ENCODE results near the gene TEF.
"Not testable (repeated sequence)": the region's sequence is repeated elsewhere in the genome, so short reads cannot be mapped to it uniquely, and the experiment has no call there.

TEF gene

GRCh38 chr22:41431656-41432055 is 49.9 kb downstream of the TEF start:
- DNase-seq, result no peak

DNA sequence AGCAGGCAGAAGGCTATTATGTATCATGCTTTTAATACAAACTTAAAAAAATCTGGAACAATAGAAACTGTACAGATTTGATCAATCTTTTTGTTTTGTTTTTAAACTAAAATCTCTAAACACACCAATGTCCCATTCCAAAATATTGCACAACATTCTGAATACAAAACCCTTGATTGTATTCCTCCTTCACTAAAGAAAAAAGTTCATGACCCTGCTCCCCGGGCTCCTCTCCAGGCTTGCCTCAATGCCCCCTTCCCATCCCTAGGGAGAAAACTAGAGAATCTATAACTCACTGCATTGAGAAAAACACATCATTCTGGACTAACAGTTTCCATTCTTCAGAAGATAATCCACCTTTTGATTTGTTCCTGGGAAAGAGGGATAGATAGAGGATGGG is 51.7 kb downstream of the TEF start:
- not testable (repeated sequence) for DNase-seq

GRCh38 chr22:41434361-41435003 is 52.7 kb downstream of the TEF start:
- DNase-seq, result not testable (repeated sequence)

GRCh38 chr22:41435560-41435959 is 53.8 kb downstream of the TEF start:
- DNase-seq, result no peak

DNA sequence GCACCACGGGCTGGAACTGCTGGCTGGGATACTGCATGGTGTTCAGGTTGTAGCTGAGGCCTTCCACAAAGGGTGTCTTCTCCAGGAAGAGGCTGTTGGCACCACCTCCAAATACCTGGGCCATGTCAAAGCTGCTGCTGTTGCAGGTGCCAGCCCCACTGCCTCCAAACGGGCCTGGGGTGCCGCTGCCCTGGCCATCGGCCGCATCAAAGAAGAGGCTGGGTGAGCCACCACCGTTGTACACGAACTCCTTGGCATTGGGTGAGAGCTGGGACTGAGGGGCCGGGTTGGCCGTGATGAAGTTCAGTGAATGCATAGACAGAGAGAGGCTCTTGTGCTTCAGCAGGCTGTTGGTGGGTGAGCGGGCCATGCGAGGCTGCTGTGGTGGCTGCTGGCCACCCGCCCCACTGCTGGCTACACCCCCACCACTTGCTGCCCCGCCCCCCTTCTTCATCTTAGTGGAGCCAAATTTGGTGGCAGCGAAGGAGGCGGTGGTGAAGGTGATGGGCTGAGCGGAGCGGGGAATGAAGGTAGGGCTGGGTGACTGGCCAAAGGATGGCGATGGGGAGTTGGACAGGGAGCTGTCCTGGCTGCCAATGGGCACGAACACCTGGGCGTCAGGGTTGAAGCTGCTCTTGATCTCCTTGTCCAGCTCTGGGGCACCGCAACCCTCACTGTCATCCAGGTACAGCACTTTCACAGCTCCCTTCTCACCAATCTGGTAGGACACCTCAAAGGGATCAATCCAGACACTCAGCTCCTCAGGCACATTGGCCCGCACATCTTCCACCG is 54.8 kb downstream of the TEF start:
- no peak for DNase-seq

DNA sequence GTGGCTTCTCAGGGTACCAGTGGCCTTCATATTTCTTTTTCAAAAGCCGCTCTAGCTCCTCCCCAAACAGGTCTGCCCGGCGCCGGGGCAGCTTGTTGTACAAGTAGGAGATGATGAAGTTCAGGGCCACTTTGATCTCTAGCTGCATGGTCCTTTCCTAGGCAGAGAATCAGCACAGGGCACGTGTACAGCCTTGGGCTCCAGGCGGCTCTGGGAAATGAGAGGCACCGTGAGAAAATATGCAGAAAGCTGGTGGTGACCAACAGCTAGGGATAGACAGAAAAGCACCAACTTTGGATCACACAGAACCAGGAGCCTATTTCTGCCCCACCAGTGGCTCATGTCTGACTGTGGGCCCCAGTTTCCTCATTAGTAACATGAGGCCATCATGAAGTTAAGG is 55.5 kb downstream of the TEF start:
- no peak for DNase-seq

DNA sequence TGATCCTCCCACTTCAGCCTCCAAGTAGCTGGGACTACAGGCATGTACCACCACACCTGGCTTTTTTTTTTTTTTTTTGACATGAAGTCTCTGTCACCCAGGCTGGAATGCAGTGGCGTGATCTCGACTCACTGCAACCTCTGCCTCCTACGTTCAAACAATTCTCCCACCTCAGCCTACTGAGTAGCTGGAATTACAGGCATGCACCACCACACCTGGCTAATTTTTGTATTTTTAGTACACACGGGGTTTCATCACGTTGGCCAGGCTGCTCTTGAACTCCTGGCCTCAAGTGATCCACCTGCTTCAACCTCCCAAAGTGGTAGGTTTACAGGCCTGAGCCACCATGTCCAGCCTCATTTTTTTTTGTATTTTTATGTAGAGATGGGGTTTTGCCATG is 58.8 kb downstream of the TEF start:
- not testable (repeated sequence) for DNase-seq

DNA sequence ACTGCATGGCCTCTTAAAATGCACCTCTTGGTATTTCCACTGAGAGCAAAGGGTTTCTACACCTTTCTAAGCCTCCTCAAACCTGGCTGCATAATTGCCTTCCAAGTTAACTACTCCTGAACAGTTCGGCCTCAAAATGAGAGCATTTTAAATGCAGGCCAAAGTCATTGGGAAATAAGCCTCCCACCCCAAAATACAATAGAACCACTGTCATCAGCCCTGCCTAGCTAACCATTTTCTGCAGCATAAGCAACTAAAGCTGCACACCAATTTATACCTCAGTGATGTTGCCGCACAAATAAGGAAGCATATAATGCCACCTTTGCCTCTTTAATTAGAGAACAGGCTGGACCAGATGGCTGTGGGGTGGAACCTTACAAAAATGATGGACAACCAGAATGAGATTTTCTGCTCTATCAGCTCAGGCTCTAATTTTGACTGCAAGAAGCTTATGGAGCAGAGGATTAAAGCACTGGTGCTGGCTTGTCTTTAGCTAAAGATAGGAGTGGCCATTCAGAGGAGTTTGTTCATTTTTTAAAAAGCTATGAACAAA is 60.6 kb downstream of the TEF start:
- no peak for DNase-seq

DNA sequence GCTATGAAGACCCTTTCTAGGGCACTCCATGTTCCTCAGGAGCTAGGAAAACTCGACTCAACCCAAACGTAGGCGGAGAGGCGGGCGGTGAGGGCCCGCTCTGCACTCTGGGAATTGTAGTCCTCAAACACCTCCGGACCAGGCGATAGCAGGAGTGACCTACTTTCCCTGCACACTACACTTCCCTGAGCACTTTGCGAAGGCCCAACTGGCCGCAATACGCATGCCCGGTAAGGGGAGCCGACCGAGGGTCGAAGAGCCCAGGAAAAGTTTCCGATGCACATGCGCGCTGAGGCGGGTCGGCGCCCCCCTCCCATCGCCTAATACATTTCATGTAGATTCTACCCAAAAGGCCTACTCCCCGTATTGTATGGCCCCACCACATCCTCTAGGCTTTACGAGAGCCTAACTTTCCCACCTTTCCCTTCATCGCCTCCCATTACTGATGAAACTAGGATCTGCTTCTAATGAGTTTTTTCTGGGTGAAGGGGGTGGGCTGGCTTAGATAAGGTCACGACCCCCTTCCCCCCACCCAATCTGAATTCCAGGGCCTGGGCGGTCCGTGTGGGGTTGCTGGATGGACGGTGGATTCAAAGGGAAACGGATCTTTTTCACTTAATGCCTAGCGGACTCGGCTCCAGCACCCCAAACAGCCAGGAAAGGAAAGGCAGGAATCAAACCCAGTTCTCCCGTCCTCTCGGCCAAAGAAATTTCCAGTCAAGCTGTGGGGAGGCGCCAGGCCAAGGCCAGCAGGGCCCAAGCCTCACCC is 62.8 kb downstream of the TEF start:
- DNase-seq, result peak; percentile 88

GRCh38 chr22:41445129-41446056 is 63.7 kb downstream of the TEF start:
- peak; percentile 28 for DNase-seq

- peak; percentile 21 for DNase-seq
Observed at GRCh38 chr22:41446057-41446501, 64.3 kb downstream of the TEF start.

- DNase-seq, result peak; percentile 82
Observed at GRCh38 chr22:41446639-41447434, 65.1 kb downstream of the TEF start, which contains the start of gene TOB2. TSS of gene TOB2 (minus strand) at chr22:41446801. CDS start at chr22:41437345, 9,456 bp downstream.

GRCh38 chr22:41447435-41448188 is 65.9 kb downstream of the TEF start:
- DNase-seq, result peak; percentile 47

DNA sequence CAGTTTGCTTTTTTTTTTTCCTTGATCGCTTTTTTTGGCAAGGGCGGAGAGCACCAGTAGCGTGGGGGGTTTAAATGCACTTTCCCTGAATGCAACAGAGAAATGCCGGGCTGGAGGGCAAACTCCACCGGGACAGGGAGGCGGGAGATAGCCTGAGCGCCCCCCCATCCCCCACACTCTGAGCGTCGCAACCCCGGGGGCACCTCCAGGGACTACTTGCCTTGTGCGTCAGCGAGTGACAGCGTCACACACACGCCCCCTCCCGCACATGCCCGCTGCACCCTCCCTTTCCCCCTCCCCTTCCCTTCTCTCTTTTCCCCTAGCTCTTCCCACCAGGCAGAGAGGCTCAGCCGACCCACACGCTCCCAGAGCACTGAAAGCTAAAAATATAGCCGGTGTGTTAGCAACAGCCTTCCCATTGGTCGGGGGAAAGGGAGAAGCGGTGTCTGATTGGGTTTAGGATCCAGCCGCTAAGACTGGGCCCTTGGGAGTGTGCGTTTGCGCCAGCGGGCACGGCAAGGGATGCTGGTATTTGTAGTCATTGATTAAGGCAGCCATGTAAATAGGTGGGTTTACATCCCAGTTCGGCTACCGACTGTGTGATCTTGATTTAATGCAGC is 66.6 kb downstream of the TEF start:
- peak; percentile 77 for DNase-seq

Measured in NK-92 treated with Interleukin-12 subunit alpha and Interleukin-12 subunit beta, amount 100 ng/mL, for 24 hours (cell line).